Neural cell (in vitro differentiated cells): ENCODE data around the gene GALK2.

Experiments
- CTCF ChIP-seq: fragments of 450-650 bp; IDR thresholded peaks from 2 replicates; pipeline ENCODE4 v1.5.1; 2014; ENCODE audit warnings: antibody characterized with exemption, mild to moderate bottlenecking, moderate library complexity; ENCODE audit not compliant: poor library complexity, severe bottlenecking
- EP300 ChIP-seq: fragments of 450-650 bp; conservative IDR thresholded peaks from 2 replicates; pipeline ENCODE4 v1.6.1; 2014; ENCODE audit warnings: antibody characterized with exemption, mild to moderate bottlenecking, moderate library complexity; ENCODE audit not compliant: poor library complexity, severe bottlenecking
- EZH2 ChIP-seq: fragments of 200-600, 300-800 bp; shearing (Covaris generic), sonication (generic); IDR thresholded peaks from 2 replicates; pipeline ENCODE4 v1.6.1; 2014; ENCODE audit warnings: antibody characterized with exemption, low read length, borderline replicate concordance, mild to moderate bottlenecking; ENCODE audit not compliant: insufficient read depth, poor library complexity, severe bottlenecking
- MXI1 ChIP-seq: fragments of 450-650 bp; conservative IDR thresholded peaks from 2 replicates; pipeline ENCODE4 v1.6.1; 2014; ENCODE audit warnings: antibody characterized with exemption, mild to moderate bottlenecking; ENCODE audit not compliant: poor library complexity, severe bottlenecking
- POLR2AphosphoS5 ChIP-seq: IDR thresholded peaks from 2 replicates; pipeline ENCODE4 v1.6.1; 2012
- RAD21 ChIP-seq: fragments of 450-650 bp; conservative IDR thresholded peaks from 2 replicates; pipeline ENCODE4 v1.6.1; 2014; ENCODE audit warnings: antibody characterized with exemption, mild to moderate bottlenecking, moderate library complexity
- TAF1 ChIP-seq: IDR thresholded peaks from 2 replicates; pipeline ENCODE4 v1.6.1; 2012; ENCODE audit warnings: low read depth
- TF ChIP-seq, protein P1 (sequence below): IDR thresholded peaks from 2 replicates; pipeline ENCODE4 v1.6.1; 2012; ENCODE audit warnings: borderline replicate concordance

DNA sequence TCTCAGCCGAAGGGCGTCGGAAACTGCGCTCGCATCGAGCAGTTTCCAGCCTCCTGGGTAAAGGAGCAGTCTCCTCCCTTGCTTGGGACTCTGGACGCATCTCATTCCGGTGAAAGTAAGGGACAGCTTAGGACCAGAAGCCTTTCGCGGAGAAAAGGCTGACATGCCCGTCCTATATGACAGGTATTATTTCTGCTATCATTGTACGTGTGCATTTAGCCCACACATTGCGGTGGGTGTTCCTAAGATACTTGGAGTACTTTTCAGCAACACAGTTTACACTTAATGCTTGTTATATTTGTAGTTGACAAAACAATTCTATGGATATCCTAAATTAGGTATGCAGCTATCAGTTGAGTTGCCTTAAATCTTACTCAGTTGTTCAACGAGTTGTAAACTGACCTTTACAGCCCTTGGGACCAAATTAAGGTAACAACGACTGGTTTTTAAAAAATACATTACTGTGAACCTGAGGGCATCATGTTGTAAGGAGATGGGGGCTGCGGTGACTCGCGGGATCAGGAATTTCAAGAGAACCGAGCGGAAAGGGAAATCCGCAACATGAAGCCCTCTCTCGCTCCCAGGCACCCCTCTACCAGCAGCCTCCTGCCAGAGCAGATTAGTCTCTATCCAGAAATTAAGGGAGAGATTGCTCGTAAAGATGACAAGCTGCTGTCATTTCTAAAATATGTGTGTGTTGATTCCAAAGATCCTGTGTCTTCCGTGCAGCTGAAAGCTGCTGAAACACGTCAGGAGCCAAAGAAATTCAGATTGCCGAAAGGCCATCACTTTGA lies 14.0 kb upstream of the GALK2 start:
- TF ChIP-seq EZH2 (no peak), CTCF (no peak), POLR2AphosphoS5 (no peak), TAF1 (no peak), RAD21 (no peak), MXI1 (peak; percentile 61), EP300 (no peak)
- TF ChIP-seq, protein P1, sequence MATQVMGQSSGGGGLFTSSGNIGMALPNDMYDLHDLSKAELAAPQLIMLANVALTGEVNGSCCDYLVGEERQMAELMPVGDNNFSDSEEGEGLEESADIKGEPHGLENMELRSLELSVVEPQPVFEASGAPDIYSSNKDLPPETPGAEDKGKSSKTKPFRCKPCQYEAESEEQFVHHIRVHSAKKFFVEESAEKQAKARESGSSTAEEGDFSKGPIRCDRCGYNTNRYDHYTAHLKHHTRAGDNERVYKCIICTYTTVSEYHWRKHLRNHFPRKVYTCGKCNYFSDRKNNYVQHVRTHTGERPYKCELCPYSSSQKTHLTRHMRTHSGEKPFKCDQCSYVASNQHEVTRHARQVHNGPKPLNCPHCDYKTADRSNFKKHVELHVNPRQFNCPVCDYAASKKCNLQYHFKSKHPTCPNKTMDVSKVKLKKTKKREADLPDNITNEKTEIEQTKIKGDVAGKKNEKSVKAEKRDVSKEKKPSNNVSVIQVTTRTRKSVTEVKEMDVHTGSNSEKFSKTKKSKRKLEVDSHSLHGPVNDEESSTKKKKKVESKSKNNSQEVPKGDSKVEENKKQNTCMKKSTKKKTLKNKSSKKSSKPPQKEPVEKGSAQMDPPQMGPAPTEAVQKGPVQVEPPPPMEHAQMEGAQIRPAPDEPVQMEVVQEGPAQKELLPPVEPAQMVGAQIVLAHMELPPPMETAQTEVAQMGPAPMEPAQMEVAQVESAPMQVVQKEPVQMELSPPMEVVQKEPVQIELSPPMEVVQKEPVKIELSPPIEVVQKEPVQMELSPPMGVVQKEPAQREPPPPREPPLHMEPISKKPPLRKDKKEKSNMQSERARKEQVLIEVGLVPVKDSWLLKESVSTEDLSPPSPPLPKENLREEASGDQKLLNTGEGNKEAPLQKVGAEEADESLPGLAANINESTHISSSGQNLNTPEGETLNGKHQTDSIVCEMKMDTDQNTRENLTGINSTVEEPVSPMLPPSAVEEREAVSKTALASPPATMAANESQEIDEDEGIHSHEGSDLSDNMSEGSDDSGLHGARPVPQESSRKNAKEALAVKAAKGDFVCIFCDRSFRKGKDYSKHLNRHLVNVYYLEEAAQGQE = no peak
